ENCODE data around the gene ATP12A. TPM values are rescaled to one million over a fixed set of nuclear protein-coding genes. Genes with fewer than 3 reads are reported as not detected.
"Not testable (repeated sequence)": the region's sequence is repeated elsewhere in the genome, so short reads cannot be mapped to it uniquely, and the experiment has no call there.

ATP12A gene
- total RNA-seq, 1 donor from 2014 or later, result not detected

GRCh38 chr13:24730873-24731567, 50.8 kb downstream of the ATP12A start:
- DNase-seq (ENCODE audit: low spot score), result not testable (repeated sequence)

- DNase-seq (ENCODE audit: low spot score), result no peak
Observed at GRCh38 chr13:24734950-24735349, 54.7 kb downstream of the ATP12A start.

- no peak for DNase-seq (ENCODE audit: low spot score)
Observed at GRCh38 chr13:24737042-24737441, 56.8 kb downstream of the ATP12A start.

GRCh38 chr13:24738366-24738847, 58.2 kb downstream of the ATP12A start:
- no peak for DNase-seq (ENCODE audit: low spot score)

GRCh38 chr13:24740014-24740890, 60.0 kb downstream of the ATP12A start:
- no peak for DNase-seq (ENCODE audit: low spot score)

GRCh38 chr13:24741016-24741662, 60.9 kb downstream of the ATP12A start:
- DNase-seq (ENCODE audit: low spot score), result no peak

GRCh38 chr13:24741791-24742190, 61.6 kb downstream of the ATP12A start:
- no peak for DNase-seq (ENCODE audit: low spot score)

- no peak for DNase-seq (ENCODE audit: low spot score)
Observed at GRCh38 chr13:24742294-24742693, 62.1 kb downstream of the ATP12A start.

GRCh38 chr13:24742977-24743376, 62.8 kb downstream of the ATP12A start:
- DNase-seq (ENCODE audit: low spot score), result no peak

GRCh38 chr13:24744247-24744646, 64.0 kb downstream of the ATP12A start:
- no peak for DNase-seq (ENCODE audit: low spot score)

GRCh38 chr13:24745516-24745860, 65.3 kb downstream of the ATP12A start:
- no peak for DNase-seq (ENCODE audit: low spot score)

- no peak for DNase-seq (ENCODE audit: low spot score)
Observed at GRCh38 chr13:24745861-24746617, 65.8 kb downstream of the ATP12A start.

GRCh38 chr13:24746618-24747247, 66.5 kb downstream of the ATP12A start:
- no peak for DNase-seq (ENCODE audit: low spot score)

- no peak for DNase-seq (ENCODE audit: low spot score)
Observed at GRCh38 chr13:24747248-24748060, 67.2 kb downstream of the ATP12A start.

GRCh38 chr13:24748061-24748400, 67.8 kb downstream of the ATP12A start:
- no peak for DNase-seq (ENCODE audit: low spot score)

- no peak for DNase-seq (ENCODE audit: low spot score)
Observed at GRCh38 chr13:24759197-24759596, 79.0 kb downstream of the ATP12A start.
